HCT116 (cell line): ENCODE results near the gene ROGDI. TPM values are rescaled to one million over a fixed set of nuclear protein-coding genes. Genes with fewer than 3 reads are reported as not detected.

Source experiments
- ATAC-seq: fragments of 200-7000 bp; cut with Tn5 transposase; 2 replicates; pipeline ENCODE4 v1.9.1; 2020; ENCODE audit warnings: mild to moderate bottlenecking, moderate library complexity
- BruUV-seq: library from RNA; stranded (reverse); fragments of 400-500 nt; replicated peaks from 2 replicates; lab custom pipeline; 2021; lab: Mats Ljungman, UMichigan
- CTCF ChIA-PET: fragments of 300-600 bp; sonication (Branson Sonifier 250); formaldehyde crosslinking; loops from one replicate; lab custom pipeline; 2021; ENCODE audit warnings: antibody characterized with exemption; lab: Charles Lee
- POLR2A ChIA-PET: fragments of 300-600, 350-600 bp; sonication (Branson Sonifier 250); formaldehyde crosslinking; loops from one replicate; lab custom pipeline; 2021; ENCODE audit warnings: antibody characterized with exemption; lab: Charles Lee
- RAD21 ChIA-PET, 2 experiments: fragments of 300-600 bp; sonication (Branson Sonifier 250); formaldehyde crosslinking; loops; one replicate each; lab custom pipeline; 2023; ENCODE audit warnings: low total read pairs in 2 of 2; ENCODE audit not compliant: uncharacterized antibody in 2 of 2, unreplicated experiment in 2 of 2, low non-redundant PET in 1 of 2; lab: Charles Lee
- DNase-seq: peaks from one replicate; pipeline ENCODE4 v3.0.0-alpha.2; 2010; ENCODE audit warnings: low read depth, low spot score
- H2AFZ ChIP-seq: fragments of 200-600 bp; shearing (Covaris generic), sonication (generic); 2 replicates; pipeline ENCODE4 v1.6.1; 2017; ENCODE audit warnings: low read depth, mixed run types, mixed read lengths, antibody characterized with exemption, low read length; ENCODE audit not compliant: poor library complexity, severe bottlenecking
- H3K27ac ChIP-seq: 2 replicates; pipeline ENCODE4 v1.5.1; 2012; ENCODE audit warnings: low read depth, low read length
- H3K27me3 ChIP-seq: fragments of 200-600 bp; sonication (generic); 2 replicates; pipeline ENCODE4 v1.6.1; 2016; ENCODE audit warnings: mixed run types, low read length, mixed read lengths; ENCODE audit not compliant: insufficient read depth
- H3K36me3 ChIP-seq, 2 experiments: fragments of 200-500 bp in 1 of 2; fragments of 200-600 bp in 1 of 2; sonication (Bioruptor generic) in 1 of 2; sonication (generic) in 1 of 2; 2 replicates each; pipeline versions ENCODE4 v1.5.1 to v1.6.1; 2014 to 2016; ENCODE audit warnings: low read length in 2 of 2, inconsistent platforms in 1 of 2, mixed read lengths in 1 of 2, mixed run types in 1 of 2; ENCODE audit not compliant: insufficient read depth in 2 of 2, control insufficient read depth in 1 of 2
- H3K4me1 ChIP-seq, 2 experiments: fragments of 200-600 bp in 1 of 2; sonication (generic) in 1 of 2; 2 replicates each; pipeline versions ENCODE4 v1.5.1 to v1.6.1; 2012 to 2017; ENCODE audit warnings: low read length in 2 of 2, inconsistent platforms in 1 of 2, mild to moderate bottlenecking in 1 of 2, mixed read lengths in 1 of 2, mixed run types in 1 of 2, moderate library complexity in 1 of 2; ENCODE audit not compliant: insufficient read depth in 2 of 2, control insufficient read depth in 1 of 2
- H3K4me2 ChIP-seq: fragments of 200-600 bp; sonication (generic); 2 replicates; pipeline ENCODE4 v1.6.1; 2017; ENCODE audit warnings: mixed run types, low read length, mixed read lengths
- H3K4me3 ChIP-seq, 2 experiments: fragments of 200-600 bp in 1 of 2; sonication (generic) in 1 of 2; replicated peaks in 1 of 2; 2 replicates each; pipeline ENCODE4 v1.5.1; 2011 to 2016; ENCODE audit warnings: low read length in 2 of 2, control low read depth in 1 of 2, low read depth in 1 of 2, mild to moderate bottlenecking in 1 of 2, mixed read lengths in 1 of 2, mixed run types in 1 of 2
- H3K79me2 ChIP-seq: fragments of 200-600 bp; sonication (generic); 2 replicates; pipeline ENCODE4 v1.6.1; 2017; ENCODE audit warnings: mild to moderate bottlenecking, mixed run types, low read length, moderate library complexity, mixed read lengths; ENCODE audit not compliant: insufficient read depth
- H3K9ac ChIP-seq: fragments of 200-600 bp; sonication (generic); 2 replicates; pipeline ENCODE4 v1.6.1; 2016; ENCODE audit warnings: low read length, mixed read lengths
- H3K9me2 ChIP-seq: fragments of 200-600 bp; sonication (generic), shearing (Covaris generic); 2 replicates; pipeline ENCODE4 v1.6.1; 2017; ENCODE audit warnings: mixed run types, mild to moderate bottlenecking, moderate library complexity; ENCODE audit not compliant: insufficient read depth
- H3K9me3 ChIP-seq, 2 experiments: fragments of 200-500 bp in 1 of 2; fragments of 200-600 bp in 1 of 2; sonication (Bioruptor generic) in 1 of 2; sonication (generic) in 1 of 2; 2 replicates each; pipeline ENCODE4 v1.6.1; 2014 to 2017; ENCODE audit warnings: low read length in 2 of 2, mixed read lengths in 2 of 2, inconsistent platforms in 1 of 2, low read depth in 1 of 2, mild to moderate bottlenecking in 1 of 2, mixed run types in 1 of 2, moderate library complexity in 1 of 2; ENCODE audit not compliant: control insufficient read depth in 1 of 2, insufficient read depth in 1 of 2
- H4K20me1 ChIP-seq: fragments of 200-600 bp; sonication (generic), shearing (Covaris generic); 2 replicates; pipeline ENCODE4 v1.6.1; 2017; ENCODE audit warnings: mixed run types, mild to moderate bottlenecking, moderate library complexity; ENCODE audit not compliant: insufficient read depth
- ATF3 ChIP-seq: IDR thresholded peaks from 2 replicates; pipeline ENCODE4 v1.6.1; 2012
- CBX3 ChIP-seq: IDR thresholded peaks from 2 replicates; pipeline ENCODE4 v1.6.1; 2012; ENCODE audit warnings: low read depth
- CEBPB ChIP-seq: IDR thresholded peaks from 2 replicates; pipeline ENCODE4 v1.6.1; 2012; ENCODE audit warnings: low read depth
- EGR1 ChIP-seq: IDR thresholded peaks from 2 replicates; pipeline ENCODE4 v1.6.1; 2012; ENCODE audit warnings: low read depth
- ELF1 ChIP-seq: IDR thresholded peaks from 2 replicates; pipeline ENCODE4 v1.6.1; 2012; ENCODE audit warnings: low read depth, borderline replicate concordance
- EZH2 ChIP-seq: fragments of 200-600 bp; sonication (generic); IDR thresholded peaks from 2 replicates; pipeline ENCODE4 v1.6.1; 2017; ENCODE audit warnings: antibody characterized with exemption, mixed run types
- EZH2phosphoT487 ChIP-seq: fragments of 200-600 bp; IDR thresholded peaks from 2 replicates; pipeline ENCODE4 v1.6.1; 2018; ENCODE audit warnings: antibody characterized with exemption, borderline replicate concordance
- FOSL1 ChIP-seq: IDR thresholded peaks from 2 replicates; pipeline ENCODE4 v1.6.1; 2012; ENCODE audit warnings: low read depth
- JUND ChIP-seq: IDR thresholded peaks from 2 replicates; pipeline ENCODE4 v1.6.1; 2012
- MAX ChIP-seq: IDR thresholded peaks from 2 replicates; pipeline ENCODE4 v1.6.1; 2012
- POLR2A ChIP-seq: IDR thresholded peaks from 2 replicates; pipeline ENCODE4 v1.7.0; 2011; ENCODE audit warnings: borderline replicate concordance; ENCODE audit not compliant: insufficient read depth, insufficient read length; ENCODE audit errors: extremely low read depth
- RAD21 ChIP-seq: IDR thresholded peaks from 2 replicates; pipeline ENCODE4 v1.6.1; 2012; ENCODE audit warnings: low read depth, mild to moderate bottlenecking
- SIN3A ChIP-seq: IDR thresholded peaks from 2 replicates; pipeline ENCODE4 v1.6.1; 2012; ENCODE audit warnings: low read depth
- SP1 ChIP-seq: IDR thresholded peaks from 2 replicates; pipeline ENCODE4 v1.6.1; 2012; ENCODE audit warnings: low read depth
- TCF7L2 ChIP-seq: IDR thresholded peaks from 2 replicates; pipeline ENCODE4 v1.7.0; 2011; ENCODE audit warnings: borderline replicate concordance, inconsistent platforms; ENCODE audit not compliant: insufficient read depth, insufficient read length; ENCODE audit errors: extremely low read depth
- YY1 ChIP-seq: IDR thresholded peaks from 2 replicates; pipeline ENCODE4 v1.6.1; 2011; ENCODE audit warnings: low read length, low read depth, moderate library complexity, mild to moderate bottlenecking; ENCODE audit not compliant: insufficient replicate concordance; ENCODE audit errors: extremely low read depth
- ZFX ChIP-seq: fragments of 450-650 bp; IDR thresholded peaks from 2 replicates; pipeline ENCODE4 v1.6.1; 2017
- ZNF274 ChIP-seq: fragments of 200-500 bp; sonication (Bioruptor generic); IDR thresholded peaks from 2 replicates; pipeline ENCODE4 v1.6.1; 2014; ENCODE audit warnings: mild to moderate bottlenecking, low read depth, low read length, inconsistent platforms
- intact Hi-C: fragments of 100-400 bp; cut with micrococcal nuclease; formaldehyde crosslinking; loops from 2 replicates; pipeline ENCODE4 v1.10.0; 2022
- total RNA-seq: library from RNA; stranded (reverse); gene quantifications from one replicate; pipeline ENCODE4 v1.2.1, GENCODE V29; 2021; ENCODE audit not compliant: unreplicated experiment
- TF ChIP-seq, protein P1 (sequence below): IDR thresholded peaks from 2 replicates; pipeline ENCODE4 v1.6.1; 2011; ENCODE audit warnings: mild to moderate bottlenecking, low read length, moderate library complexity; ENCODE audit not compliant: insufficient replicate concordance; ENCODE audit errors: extremely low read depth
- TF ChIP-seq, protein P2 (sequence below): IDR thresholded peaks from 2 replicates; pipeline ENCODE4 v1.6.1; 2012; ENCODE audit warnings: low read depth

ROGDI gene
- total RNA-seq, 1 experiment from 2014 or later, result 20.1 TPM

- no peak for TF ChIP-seq ZNF274
- no peak for TF ChIP-seq ATF3
- no peak for TF ChIP-seq JUND
- TF ChIP-seq ELF1, result no peak
- no peak for TF ChIP-seq TCF7L2
- TF ChIP-seq ZFX, result no peak
- no peak for TF ChIP-seq EZH2phosphoT487
- TF ChIP-seq POLR2A, result no peak
- no peak for TF ChIP-seq EGR1
These were observed 35.5 kb upstream of the ROGDI start (continued) for GRCh38 chr16:4837733-4838501.

- DNase-seq (no peak), ATAC-seq (no peak)
- Histone ChIP-seq H3K9me2 (no peaks in the 10 kb centered on the region), H3K9ac (no peak overlapping the region), H3K79me2 (peaks cover 41% of the 10 kb centered on the region), H3K36me3 (peaks cover 48 to 51% of the 10 kb centered on the region in 2 experiments), H2AFZ (no peak overlapping the region), H3K27me3 (no peaks in the 10 kb centered on the region), H3K4me2 (no peak overlapping the region), H3K27ac (no peak overlapping the region), H4K20me1 (no peaks in the 10 kb centered on the region; the same call in 1 of the 2 replicates), H3K4me3 (no peak overlapping the region), H3K9me3 (no peaks in the 10 kb centered on the region), H3K4me1 (no peaks in the 10 kb centered on the region)
- RAD21 ChIA-PET, result no interaction called here
- CTCF ChIA-PET, result no interaction called here
- intact Hi-C loops, result no loop called here
- no TSS peak for BruUV-seq
- POLR2A ChIA-PET, result no interaction called here
- TF ChIP-seq, protein P1, sequence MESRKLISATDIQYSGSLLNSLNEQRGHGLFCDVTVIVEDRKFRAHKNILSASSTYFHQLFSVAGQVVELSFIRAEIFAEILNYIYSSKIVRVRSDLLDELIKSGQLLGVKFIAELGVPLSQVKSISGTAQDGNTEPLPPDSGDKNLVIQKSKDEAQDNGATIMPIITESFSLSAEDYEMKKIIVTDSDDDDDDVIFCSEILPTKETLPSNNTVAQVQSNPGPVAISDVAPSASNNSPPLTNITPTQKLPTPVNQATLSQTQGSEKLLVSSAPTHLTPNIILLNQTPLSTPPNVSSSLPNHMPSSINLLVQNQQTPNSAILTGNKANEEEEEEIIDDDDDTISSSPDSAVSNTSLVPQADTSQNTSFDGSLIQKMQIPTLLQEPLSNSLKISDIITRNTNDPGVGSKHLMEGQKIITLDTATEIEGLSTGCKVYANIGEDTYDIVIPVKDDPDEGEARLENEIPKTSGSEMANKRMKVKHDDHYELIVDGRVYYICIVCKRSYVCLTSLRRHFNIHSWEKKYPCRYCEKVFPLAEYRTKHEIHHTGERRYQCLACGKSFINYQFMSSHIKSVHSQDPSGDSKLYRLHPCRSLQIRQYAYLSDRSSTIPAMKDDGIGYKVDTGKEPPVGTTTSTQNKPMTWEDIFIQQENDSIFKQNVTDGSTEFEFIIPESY, result no peak
- TF ChIP-seq SIN3A, result no peak
- no peak for TF ChIP-seq EZH2
- no peak for TF ChIP-seq TCF7L2
- TF ChIP-seq, protein P2, sequence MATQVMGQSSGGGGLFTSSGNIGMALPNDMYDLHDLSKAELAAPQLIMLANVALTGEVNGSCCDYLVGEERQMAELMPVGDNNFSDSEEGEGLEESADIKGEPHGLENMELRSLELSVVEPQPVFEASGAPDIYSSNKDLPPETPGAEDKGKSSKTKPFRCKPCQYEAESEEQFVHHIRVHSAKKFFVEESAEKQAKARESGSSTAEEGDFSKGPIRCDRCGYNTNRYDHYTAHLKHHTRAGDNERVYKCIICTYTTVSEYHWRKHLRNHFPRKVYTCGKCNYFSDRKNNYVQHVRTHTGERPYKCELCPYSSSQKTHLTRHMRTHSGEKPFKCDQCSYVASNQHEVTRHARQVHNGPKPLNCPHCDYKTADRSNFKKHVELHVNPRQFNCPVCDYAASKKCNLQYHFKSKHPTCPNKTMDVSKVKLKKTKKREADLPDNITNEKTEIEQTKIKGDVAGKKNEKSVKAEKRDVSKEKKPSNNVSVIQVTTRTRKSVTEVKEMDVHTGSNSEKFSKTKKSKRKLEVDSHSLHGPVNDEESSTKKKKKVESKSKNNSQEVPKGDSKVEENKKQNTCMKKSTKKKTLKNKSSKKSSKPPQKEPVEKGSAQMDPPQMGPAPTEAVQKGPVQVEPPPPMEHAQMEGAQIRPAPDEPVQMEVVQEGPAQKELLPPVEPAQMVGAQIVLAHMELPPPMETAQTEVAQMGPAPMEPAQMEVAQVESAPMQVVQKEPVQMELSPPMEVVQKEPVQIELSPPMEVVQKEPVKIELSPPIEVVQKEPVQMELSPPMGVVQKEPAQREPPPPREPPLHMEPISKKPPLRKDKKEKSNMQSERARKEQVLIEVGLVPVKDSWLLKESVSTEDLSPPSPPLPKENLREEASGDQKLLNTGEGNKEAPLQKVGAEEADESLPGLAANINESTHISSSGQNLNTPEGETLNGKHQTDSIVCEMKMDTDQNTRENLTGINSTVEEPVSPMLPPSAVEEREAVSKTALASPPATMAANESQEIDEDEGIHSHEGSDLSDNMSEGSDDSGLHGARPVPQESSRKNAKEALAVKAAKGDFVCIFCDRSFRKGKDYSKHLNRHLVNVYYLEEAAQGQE, result no peak
- no peak for TF ChIP-seq ELF1
- no peak for TF ChIP-seq MAX
- no peak for TF ChIP-seq EZH2phosphoT487
- no peak for TF ChIP-seq CBX3
- no peak for TF ChIP-seq FOSL1
- TF ChIP-seq JUND, result no peak
- TF ChIP-seq YY1, result no peak
- no peak for TF ChIP-seq EGR1
- TF ChIP-seq POLR2A, result no peak
- TF ChIP-seq SP1, result no peak
- TF ChIP-seq RAD21, result no peak
- no peak for TF ChIP-seq CEBPB
These were observed 34.3 kb upstream of the ROGDI start for GRCh38 chr16:4836727-4837126.
